GM21390 (cell line): ENCODE results near the gene CCDC85B.

Experiments used
- ATAC-seq: cut with Tn5 transposase; IDR thresholded peaks from one replicate; pipeline ENCODE4 v1.9.1; 2021; ENCODE audit not compliant: unreplicated experiment

The CCDC85B gene

GRCh38 chr11:65857500-65857852, 33.0 kb upstream of the CCDC85B start:
- ATAC-seq, result no peak

- ATAC-seq, result peak; percentile 48
Measured at GRCh38 chr11:65857853-65858680, 32.4 kb upstream of the CCDC85B start, which contains the start of gene CFL1. Gene CFL1, minus strand, starts transcription at chr11:65858180. Its CDS starts 81 bp downstream, at chr11:65858099.

GRCh38 chr11:65858681-65859087, 31.8 kb upstream of the CCDC85B start:
- ATAC-seq, result no peak

DNA sequence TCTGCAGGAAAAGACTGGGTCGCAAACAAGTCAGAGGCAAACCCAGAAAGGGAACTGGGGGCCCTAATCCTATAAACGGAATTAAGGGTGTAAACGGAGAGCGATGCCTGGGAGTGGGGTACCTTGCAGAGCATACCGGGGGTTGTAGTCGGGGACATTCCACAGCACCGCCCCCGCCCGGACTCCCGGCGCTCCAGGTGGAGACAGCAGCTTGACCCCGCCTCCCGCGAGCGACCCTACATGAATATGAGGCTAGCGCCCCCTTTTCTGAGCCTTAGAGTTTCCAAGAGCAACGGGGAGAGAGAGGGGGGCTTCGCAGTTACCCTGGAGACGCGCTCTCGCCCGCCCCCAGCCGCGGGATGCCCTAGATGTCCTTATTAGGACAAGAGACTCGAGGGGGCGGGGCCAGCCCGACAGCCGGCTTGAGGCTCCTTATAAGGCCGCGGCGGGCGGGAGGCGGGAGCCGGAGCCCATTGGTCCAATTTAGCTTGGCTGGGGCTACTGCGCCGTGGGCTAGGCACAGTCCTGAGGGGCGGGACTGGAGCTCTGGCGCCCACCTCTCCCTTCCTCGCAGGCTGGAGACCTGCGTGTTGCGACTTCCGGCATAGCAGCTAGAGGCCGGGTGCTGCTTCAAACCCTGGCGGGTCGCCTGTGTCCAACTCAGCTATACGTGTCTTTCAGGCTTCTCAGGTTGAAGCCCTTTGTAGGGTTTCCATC, 31.2 kb upstream of the CCDC85B start:
- ATAC-seq, result peak; percentile 42

- no peak for ATAC-seq
Measured at GRCh38 chr11:65859812-65860277, 30.6 kb upstream of the CCDC85B start.

DNA sequence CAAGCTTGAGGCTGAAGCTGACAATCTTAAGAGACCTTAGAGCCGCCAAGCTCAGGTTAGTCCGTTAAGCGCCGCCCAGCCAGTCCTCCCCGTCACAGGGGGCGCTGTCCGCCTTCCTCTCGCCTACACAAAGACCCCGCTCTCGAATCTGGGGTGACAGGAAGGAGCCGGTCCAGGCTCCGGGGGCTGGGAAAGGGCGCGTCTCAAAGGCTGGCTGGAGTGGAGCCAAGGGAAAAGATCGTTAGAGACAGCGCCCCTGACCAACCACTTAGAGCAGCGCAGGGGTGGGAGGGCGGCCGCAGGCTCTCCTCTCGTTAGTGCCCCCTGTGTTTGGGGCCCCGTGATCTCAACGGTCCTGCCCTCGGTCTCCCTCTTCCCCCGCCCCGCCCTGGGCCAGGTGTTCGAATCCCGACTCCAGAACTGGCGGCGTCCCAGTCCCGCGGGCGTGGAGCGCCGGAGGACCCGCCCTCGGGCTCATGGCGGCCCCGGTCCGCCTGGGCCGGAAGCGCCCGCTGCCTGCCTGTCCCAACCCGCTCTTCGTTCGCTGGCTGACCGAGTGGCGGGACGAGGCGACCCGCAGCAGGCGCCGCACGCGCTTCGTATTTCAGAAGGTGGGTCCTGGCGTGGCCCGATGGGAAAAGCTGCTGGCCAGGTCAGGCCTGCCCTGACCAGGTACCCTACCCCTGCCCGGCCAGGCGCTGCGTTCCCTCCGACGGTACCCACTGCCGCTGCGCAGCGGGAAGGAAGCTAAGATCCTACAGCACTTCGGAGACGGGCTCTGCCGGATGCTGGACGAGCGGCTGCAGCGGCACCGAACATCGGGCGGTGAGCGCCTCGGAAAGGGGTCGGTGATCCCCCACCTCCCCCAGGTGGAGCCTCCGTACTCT, 30.0 kb upstream of the CCDC85B start, which contains the start of gene MUS81:
Gene MUS81, plus strand, starts transcription at position 156 of the 887 bp plus-strand sequence. Its CDS starts 321 bp downstream, at position 477.
- ATAC-seq, result peak; percentile 33

- no peak for ATAC-seq
Measured at GRCh38 chr11:65861165-65861505, 29.3 kb upstream of the CCDC85B start.

DNA sequence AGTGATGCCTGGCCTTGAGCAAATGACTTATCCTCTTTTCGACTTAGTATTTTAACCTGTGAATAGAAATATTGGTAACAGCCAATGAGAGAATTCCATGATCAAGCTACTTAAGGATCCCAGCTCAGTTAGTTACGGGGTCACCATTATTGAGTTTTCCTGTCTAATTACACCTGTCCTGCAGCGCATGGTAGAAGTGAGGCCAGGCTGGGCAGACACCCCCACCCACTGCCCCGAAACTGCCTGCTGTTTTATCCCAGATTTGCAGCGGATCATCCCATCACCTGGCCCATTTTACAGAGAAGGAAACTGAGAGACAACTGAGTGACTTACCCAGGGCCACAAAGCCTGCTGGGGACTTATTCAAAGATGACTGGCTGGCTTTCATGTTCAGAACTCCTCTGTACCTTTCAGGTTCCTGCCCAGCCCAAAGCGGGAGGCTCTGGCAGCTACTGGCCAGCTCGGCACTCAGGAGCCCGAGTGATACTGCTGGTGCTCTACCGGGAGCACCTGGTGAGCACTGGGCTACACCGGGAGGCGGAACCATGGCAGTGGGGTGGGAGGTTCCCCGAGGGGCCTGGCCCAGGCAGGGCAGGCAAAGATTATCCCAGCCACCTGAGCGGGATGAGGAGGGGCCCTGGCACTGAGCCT, 28.8 kb upstream of the CCDC85B start:
- ATAC-seq, result no peak

DNA sequence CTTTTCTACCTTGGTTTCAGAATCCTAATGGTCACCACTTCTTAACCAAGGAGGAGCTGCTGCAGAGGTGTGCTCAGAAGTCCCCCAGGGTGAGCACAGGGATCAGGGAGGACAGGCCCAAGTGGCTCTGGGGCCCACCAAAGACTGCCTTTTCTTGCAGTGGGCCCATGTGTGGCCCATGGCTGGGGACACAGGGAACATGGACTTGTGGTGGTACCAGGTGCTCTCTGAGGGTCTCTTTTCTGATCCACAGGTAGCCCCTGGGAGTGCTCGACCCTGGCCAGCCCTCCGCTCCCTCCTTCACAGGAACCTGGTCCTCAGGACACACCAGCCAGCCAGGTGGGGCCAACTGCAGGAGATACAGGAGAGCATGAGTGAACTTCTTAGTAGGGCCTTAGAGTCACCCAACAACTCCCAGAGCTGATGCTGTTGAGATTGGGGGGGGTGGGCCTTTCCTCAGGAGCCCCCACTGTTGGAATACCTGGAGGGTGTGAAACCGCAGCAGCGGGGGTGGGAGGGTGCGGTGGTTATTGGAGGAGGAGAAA, 28.2 kb upstream of the CCDC85B start:
- ATAC-seq, result no peak

GRCh38 chr11:65862941-65863888, 27.3 kb upstream of the CCDC85B start:
- ATAC-seq, result no peak

GRCh38 chr11:65863889-65864705, 26.4 kb upstream of the CCDC85B start:
- ATAC-seq, result no peak

DNA sequence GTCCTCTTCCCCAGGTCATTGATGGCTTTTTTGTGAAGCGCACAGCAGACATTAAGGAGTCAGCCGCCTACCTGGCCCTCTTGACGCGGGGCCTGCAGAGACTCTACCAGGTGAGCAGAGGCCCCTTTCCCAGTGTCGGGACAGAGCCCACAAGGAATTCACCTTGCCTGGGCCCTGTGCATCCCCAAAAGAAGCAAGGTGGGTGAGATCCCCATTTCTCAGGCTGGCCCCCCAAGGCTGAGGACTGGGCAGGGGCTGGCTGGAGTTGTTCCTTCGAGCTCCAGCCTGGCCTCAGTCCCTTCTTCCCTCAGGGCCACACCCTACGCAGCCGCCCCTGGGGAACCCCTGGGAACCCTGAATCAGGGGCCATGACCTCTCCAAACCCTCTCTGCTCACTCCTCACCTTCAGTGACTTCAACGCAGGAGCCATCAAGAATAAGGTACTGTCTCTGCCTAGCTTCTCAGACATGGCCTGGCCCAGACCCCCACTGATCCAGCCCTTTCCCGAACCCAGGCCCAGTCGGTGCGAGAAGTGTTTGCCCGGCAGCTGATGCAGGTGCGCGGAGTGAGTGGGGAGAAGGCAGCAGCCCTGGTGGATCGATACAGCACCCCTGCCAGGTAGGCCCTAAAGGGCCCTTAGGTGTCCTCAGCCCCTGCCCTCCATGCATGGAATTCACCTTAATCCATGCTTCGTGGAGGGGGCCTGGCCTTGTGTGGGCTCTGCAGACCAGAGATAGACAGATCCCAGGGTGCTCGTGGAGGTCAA, 25.6 kb upstream of the CCDC85B start:
- no peak for ATAC-seq

GRCh38 chr11:65865550-65866172, 24.8 kb upstream of the CCDC85B start:
- no peak for ATAC-seq

DNA sequence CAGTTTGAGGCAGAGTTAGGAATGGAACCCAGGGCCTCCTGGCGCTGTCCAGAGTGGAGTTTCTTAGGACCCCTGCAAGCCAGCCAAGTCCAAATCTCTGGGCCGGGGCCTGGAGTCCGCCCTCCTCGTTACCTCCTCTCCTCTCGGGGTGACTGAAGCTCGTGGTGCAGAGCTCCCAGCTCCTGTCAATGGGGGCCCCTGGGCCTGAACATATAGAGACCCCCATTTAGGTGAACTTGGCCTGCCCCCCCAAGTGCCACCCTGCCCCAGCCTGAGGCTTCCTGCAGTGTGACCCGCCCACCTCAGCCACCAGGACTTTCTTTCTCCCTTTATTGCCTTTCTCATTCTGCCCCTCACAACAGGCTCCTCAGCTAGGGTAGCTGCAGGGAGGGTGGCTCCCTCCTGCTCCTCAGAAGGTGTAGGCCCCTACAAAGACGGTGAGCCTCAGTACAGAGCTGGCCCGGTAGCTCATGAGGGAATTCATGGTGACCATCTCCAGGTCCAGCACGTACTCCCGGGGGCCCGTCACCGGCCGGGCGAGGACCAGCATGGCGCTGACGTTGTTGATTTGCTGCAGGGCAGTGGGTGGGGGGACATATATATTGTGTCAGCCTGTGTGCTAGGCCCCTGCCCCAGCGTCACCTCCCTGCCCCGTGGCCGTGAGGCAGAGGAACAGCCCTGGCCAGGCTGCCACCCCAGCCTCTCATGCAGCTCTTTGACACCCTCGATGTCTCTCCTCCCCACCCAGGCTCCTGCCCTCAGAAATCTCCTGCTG, 23.8 kb upstream of the CCDC85B start:
- no peak for ATAC-seq

DNA sequence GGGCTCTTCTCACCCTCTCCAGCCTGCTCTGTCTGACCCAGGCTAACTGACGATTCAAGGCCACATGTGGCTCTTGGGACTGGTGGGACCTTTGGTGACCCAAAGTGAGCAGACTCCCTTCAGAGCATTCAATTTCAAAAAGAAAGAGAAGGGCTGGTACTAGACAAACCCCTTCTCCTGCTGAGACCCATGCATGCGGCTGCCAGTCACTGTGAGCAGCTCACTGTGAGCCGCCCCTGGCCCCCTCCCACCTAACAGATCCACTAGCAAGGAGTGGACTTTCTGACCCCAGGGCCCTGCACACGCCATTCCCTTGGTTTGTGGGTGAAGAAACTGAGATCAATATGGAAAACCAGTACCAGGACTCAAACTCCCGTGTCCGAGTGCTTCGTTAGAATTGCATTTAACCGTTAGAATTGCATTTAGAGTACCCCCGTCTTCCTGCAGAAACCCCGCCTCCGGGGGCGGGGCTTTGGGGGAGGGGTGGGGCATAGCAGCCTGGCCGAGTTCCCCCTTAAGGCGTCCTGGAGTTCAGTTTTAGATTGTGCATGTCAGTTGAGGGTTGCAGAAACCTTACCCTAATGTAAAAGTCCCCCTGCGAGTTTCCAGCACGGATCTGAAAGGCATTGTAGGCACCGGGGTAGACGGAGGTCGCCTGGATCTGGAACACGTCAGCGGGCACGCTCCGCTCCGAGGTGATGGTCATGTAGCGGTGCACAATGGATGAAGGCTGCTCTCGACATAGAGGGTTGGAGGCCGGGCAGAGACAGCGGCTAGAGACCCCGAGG, 23.0 kb upstream of the CCDC85B start:
- no peak for ATAC-seq
